CD4-positive, alpha-beta T cell treated with Interleukin-1 beta for 1 hour (primary cell): ENCODE results near the gene FGGY.

Experiments
- DNase-seq, 2 donors: peaks; one replicate each; pipeline ENCODE4 v3.0.0-alpha.2; 2020 to 2022

Gene FGGY

DNA sequence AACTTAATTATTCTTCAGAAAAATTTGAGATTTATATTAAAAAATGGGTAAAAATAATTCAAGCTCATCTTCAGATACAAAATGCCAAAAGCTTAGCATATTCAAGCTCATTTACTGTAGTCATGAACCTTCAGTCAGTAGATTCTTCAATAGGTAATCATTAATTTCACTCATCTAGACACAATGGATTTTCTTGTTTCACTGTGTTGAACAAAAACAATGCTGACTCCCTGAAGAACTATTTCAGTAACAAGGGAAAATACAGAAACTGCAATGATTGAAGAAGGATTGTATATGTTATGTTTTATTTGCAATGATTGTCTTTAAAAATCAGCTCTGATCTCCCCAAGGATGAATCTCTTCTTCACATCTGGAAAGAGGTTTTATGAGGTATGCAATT lies 508.7 kb downstream of the FGGY start:
- DNase-seq = no peak
